GM10847 (cell line): Measurements from ENCODE around the gene ACO1.

Experiments
- POLR2A ChIP-seq: IDR thresholded peaks from 2 replicates; pipeline ENCODE4 v1.6.1; 2011; ENCODE audit not compliant: insufficient read length; ENCODE audit errors: extremely low read depth

The ACO1 gene

DNA sequence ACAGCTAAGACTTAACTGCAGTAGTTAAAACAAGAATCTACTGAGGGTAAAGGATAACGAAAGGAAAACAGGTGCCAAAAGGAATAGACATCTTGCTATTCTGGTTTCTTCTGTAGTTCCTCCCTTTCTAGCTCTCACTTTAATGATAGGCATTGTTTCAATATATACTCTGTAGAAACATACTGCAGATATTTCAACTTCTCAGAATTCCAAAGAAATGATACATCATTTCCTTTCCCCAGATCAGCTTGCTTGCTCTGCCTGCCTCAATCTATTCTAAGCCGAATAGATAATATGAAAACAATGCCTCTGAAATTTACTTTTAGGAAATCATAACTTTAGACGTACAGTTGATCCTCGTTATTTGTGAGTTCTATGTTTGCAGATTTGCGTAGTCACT lies 46.3 kb downstream of the ACO1 start:
- TF ChIP-seq POLR2A, result no peak

DNA sequence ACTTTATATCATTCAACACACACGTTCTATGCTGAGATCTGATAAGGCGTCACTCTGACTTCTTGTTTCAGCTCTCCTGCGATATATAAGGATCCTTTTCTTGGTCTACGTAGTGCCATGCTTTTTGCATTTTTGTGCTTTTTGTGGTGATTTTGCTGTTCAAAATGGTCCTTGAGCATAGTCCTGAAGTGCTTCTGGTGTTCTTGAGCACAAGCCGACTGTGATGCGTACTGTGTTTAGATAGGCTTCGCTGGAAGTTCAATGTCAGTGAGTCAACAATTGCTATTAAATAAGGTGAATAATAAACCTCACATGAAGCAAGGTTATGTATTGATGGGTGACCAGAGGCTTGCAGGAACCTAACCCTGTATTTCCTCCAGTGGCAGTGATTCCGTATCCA lies 46.8 kb downstream of the ACO1 start:
- no peak for TF ChIP-seq POLR2A

DNA sequence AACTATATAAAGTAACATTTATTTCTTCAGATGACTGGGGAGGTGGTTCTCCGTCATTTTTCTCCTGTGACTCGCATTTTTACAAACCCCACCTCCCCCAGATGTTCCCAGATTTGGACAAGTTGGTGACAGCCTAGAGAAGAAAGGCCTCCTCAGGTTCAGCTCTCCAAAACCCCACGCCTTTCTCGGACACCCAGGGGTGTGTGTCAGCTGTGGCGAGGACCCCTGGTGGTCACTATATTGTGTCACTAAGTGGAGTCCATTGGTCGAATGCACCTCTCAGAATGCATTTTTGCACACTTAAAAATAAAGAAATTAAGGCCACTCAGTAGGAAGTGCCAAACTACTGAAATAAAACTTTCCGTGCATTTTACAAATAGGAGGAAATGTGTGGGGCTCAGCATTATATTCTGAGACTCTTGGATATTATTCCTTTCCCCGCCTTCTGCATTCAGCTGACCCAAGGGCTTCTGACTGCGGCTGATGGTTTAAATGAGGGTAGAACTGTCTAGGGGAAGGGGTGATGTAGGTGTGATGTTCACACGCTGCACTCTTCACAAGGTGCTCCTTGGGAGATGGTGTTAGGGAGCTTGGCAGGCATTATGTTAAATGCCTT lies 47.6 kb downstream of the ACO1 start:
- no peak for TF ChIP-seq POLR2A

GRCh38 chr9:32434892-32435291 lies 50.4 kb downstream of the ACO1 start:
- TF ChIP-seq POLR2A, result no peak

DNA sequence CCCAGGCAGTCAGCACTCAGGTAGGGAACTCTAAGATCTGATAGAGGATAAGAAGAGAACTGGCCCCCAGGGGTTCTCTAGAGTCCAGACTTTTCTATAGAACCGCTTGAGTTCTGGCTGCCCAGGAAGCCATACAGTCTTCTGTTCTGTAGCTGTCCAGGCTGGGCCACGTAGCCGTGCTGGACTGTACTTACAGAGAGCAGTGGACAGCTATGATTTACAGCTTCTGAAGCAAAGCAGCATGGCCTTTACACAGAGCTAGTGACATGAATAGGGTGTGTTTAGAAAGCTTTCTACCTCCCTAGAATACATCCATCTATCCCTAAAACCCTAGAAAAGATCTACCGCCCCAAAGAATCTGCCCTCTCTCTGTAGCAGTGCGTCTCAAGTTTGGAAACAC lies 57.2 kb downstream of the ACO1 start:
- no peak for TF ChIP-seq POLR2A

DNA sequence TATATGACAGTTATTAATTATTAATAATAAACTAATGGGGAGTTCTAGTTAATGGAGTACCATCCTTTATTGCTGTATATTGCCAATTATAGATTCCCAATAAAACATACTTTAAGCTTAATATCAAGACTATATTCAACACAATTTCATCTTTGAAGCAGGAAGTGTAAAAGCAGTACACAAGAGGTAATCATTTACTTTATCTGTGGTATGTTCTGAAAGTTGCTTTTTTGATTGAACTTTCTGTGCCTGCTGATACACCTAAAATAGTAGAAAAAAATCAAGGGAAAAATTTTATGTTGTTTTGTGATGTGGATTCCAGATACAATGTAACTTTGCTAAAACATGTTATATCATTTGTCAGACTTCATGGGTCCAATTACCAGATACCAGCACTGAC lies 58.0 kb downstream of the ACO1 start:
- TF ChIP-seq POLR2A, result no peak

GRCh38 chr9:32449969-32450368 lies 65.5 kb downstream of the ACO1 start:
- no peak for TF ChIP-seq POLR2A

DNA sequence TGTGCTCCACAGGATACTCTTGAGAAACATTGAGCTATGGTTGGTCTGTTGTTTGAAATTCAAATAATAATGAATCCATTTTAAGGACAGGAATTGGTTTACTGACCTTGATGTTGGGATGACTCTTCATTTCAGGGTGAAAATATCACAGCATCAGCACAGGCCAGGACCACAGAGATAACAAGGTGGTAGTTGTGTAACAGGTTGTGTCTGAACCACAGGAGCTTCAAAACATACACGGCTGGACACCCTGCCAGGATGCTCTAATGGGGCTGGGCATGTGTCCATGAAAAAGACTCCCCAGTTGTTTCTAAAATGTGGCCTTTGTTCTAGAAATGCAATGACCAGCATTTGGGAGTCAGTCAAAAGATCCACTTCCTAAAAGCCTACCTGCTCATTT lies 69.8 kb downstream of the ACO1 start:
- TF ChIP-seq POLR2A, result no peak

DNA sequence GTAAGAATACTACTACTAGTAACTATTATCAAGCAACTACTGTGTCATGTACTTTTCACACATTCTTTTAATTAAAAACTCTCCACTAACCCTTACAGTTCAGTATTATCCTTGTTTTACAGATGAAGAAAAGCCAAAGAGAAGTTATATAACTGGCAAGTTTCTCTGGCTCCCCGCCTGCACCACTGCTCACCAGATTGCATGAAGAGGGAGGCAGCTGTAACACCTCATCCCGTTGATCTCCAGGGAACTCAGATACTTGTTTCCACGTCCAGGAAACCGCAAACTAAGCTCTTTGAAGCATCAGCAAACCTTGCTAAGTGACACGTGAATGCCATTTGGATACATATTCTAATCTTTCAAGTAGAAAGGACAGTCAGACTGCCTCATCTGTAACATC lies 71.3 kb downstream of the ACO1 start:
- TF ChIP-seq POLR2A, result no peak

- TF ChIP-seq POLR2A, result no peak
Observed at GRCh38 chr9:32456564-32456963, 72.1 kb downstream of the ACO1 start.

- TF ChIP-seq POLR2A, result no peak
Observed at GRCh38 chr9:32463500-32464293, 79.3 kb downstream of the ACO1 start.

DNA sequence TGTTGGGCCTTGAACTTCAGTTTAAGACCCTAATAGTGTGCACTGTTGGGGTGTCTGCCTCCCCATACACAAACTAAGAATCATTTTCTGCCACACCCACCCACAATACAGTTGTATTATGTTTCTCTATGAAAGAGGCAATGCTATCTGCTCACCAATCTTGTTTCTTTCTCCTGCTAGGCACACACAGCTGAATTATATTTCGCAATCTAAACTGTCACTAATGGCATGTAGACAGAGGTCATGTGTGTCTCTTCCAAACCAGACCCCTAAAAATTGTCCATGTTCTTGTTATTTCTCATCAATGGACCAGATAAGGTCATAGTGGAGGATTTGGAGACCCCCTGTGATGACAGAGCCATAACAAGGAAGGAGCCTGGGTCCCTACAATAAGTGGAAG lies 84.3 kb downstream of the ACO1 start:
- TF ChIP-seq POLR2A, result no peak

GRCh38 chr9:32472344-32472743 lies 87.9 kb downstream of the ACO1 start:
- TF ChIP-seq POLR2A, result no peak

- no peak for TF ChIP-seq POLR2A
Observed at GRCh38 chr9:32483343-32483742, 98.9 kb downstream of the ACO1 start.

GRCh38 chr9:32486839-32487562 lies 102.6 kb downstream of the ACO1 start:
- no peak for TF ChIP-seq POLR2A

GRCh38 chr9:32487981-32488380 lies 103.5 kb downstream of the ACO1 start:
- TF ChIP-seq POLR2A, result no peak

- no peak for TF ChIP-seq POLR2A
Observed at GRCh38 chr9:32490601-32491000, 106.2 kb downstream of the ACO1 start.

- TF ChIP-seq POLR2A, result no peak
Observed at GRCh38 chr9:32497921-32498320, 113.5 kb downstream of the ACO1 start.
